Fibroblast of lung (primary cell): ENCODE data around the gene CFD. TPM values are rescaled to one million over a fixed set of nuclear protein-coding genes. Genes with fewer than 3 reads are reported as not detected.
"Not testable (repeated sequence)": the region's sequence is repeated elsewhere in the genome, so short reads cannot be mapped to it uniquely, and the experiment has no call there.

Experiments used
- DNase-seq, 2 donors: peaks; one replicate each; pipeline versions ENCODE4 v3.0.0 to v3.0.0-alpha.2; 2010; ENCODE audit warnings: low read depth in 2 of 2
- H2AFZ ChIP-seq: 2 replicates; pipeline ENCODE4 v1.5.1; 2012; ENCODE audit warnings: low read length, control low read depth, inconsistent platforms
- H3K27ac ChIP-seq: 2 replicates; pipeline ENCODE4 v1.5.1; 2011; ENCODE audit warnings: low read length, control low read depth; ENCODE audit not compliant: insufficient read depth
- H3K27me3 ChIP-seq: 2 replicates; pipeline ENCODE4 v1.5.1; 2011; ENCODE audit warnings: mild to moderate bottlenecking, low read length; ENCODE audit not compliant: control insufficient read depth, insufficient read depth
- H3K36me3 ChIP-seq: 2 replicates; pipeline ENCODE4 v1.5.1; 2011; ENCODE audit warnings: low read length; ENCODE audit not compliant: control insufficient read depth, insufficient read depth
- H3K4me1 ChIP-seq: 2 replicates; pipeline ENCODE4 v1.5.1; 2011; ENCODE audit warnings: low read length; ENCODE audit not compliant: control insufficient read depth, insufficient read depth; ENCODE audit errors: extremely low read depth
- H3K4me2 ChIP-seq: 2 replicates; pipeline ENCODE4 v1.5.1; 2011; ENCODE audit warnings: low read length, control low read depth; ENCODE audit not compliant: insufficient read depth; ENCODE audit errors: extremely low read depth
- H3K4me3 ChIP-seq, 4 experiments: fragments of 200-600 bp in 1 of 4; sonication (generic) in 1 of 4; replicated peaks in 1 of 4; 2 replicates each; pipeline ENCODE4 v1.5.1; 2011 to 2016; ENCODE audit warnings: low read length in 4 of 4, low read depth in 3 of 4, mild to moderate bottlenecking in 3 of 4, control low read depth in 2 of 4, inconsistent platforms in 1 of 4, mixed read lengths in 1 of 4; ENCODE audit not compliant: insufficient read depth in 1 of 4; ENCODE audit errors: control extremely low read depth in 1 of 4
- H3K79me2 ChIP-seq: 2 replicates; pipeline ENCODE4 v1.5.1; 2012; ENCODE audit warnings: mild to moderate bottlenecking, low read length, inconsistent platforms; ENCODE audit not compliant: control insufficient read depth, insufficient read depth
- H3K9ac ChIP-seq: 2 replicates; pipeline ENCODE4 v1.5.1; 2011; ENCODE audit warnings: mild to moderate bottlenecking, low read length, control low read depth; ENCODE audit not compliant: insufficient read depth
- H3K9me3 ChIP-seq: 2 replicates; pipeline ENCODE4 v1.5.1; 2012; ENCODE audit warnings: low read depth, low read length; ENCODE audit not compliant: control insufficient read depth, insufficient read depth
- H4K20me1 ChIP-seq: 2 replicates; pipeline ENCODE4 v1.5.1; 2011; ENCODE audit warnings: low read length; ENCODE audit not compliant: control insufficient read depth, insufficient read depth; ENCODE audit errors: extremely low read depth
- EZH2 ChIP-seq: IDR thresholded peaks from 2 replicates; pipeline ENCODE4 v1.5.1; 2012; ENCODE audit warnings: low read length, control low read depth, mild to moderate bottlenecking; ENCODE audit errors: missing control alignments
- polyA plus RNA-seq, 2 donors: library from polyadenylated mRNA; depleted of rRNA in 1 of 2; stranded (reverse) in 1 of 2; unstranded in 1 of 2; fragments of >200 nt; gene quantifications; 2 replicates each; pipeline ENCODE4 v1.2.1, GENCODE V29; 2011 to 2012; ENCODE audit warnings: missing spikeins in 1 of 2
- total RNA-seq: library from RNA; depleted of rRNA; stranded (reverse); fragments of >200 nt; gene quantifications from 2 replicates; pipeline ENCODE4 v1.2.1, GENCODE V29; 2014
- TF ChIP-seq, protein P1 (sequence below), 2 donors: IDR thresholded peaks in 1 of 2; conservative IDR thresholded peaks in 1 of 2; 1 replicate in 1 of 2; 2 replicates in 1 of 2; pipeline ENCODE4 v1.5.1; 2011 to 2012; ENCODE audit warnings: low read length in 2 of 2, control low read depth in 1 of 2, inconsistent platforms in 1 of 2, low read depth in 1 of 2, mild to moderate bottlenecking in 1 of 2

Gene CFD
- total and polyA plus RNA-seq, 2 donors (not counting 1 experiment from before 2014, with no cell fraction given), result 1.00 to 18.8 TPM

DNA sequence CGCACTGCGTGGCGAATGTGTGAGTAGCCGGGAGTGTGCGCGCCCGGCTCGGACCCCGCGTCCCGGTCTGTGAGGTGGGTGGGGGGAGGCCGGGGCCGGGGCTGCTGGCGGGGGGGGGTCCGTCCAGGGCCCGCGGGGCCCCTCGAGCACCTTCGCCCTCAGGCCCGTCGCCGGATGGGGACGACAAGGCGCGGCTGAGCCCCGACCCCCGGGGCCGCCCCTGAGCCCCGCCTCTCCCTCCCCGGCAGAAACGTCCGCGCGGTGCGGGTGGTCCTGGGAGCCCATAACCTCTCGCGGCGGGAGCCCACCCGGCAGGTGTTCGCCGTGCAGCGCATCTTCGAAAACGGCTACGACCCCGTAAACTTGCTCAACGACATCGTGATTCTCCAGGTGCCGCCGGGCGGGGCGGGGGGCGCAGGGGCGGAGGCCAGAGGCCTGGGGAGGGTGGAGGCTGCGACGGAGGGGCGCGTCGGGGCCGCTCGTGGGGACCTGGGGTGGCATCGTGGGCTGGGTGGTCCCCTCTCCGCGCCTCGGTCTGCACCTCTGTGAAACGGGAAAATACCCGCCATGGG, 6.4 kb upstream of the CFD start:
- no peaks in the 10 kb centered on the region for H3K9me3 ChIP-seq
- no peaks in the 10 kb centered on the region for H3K79me2 ChIP-seq
- H3K27ac ChIP-seq, result no peak overlapping the region
- H3K36me3 ChIP-seq, result no peaks in the 10 kb centered on the region
- no peaks in the 10 kb centered on the region for H3K27me3 ChIP-seq
- no peaks in the 10 kb centered on the region for H4K20me1 ChIP-seq
- H2AFZ ChIP-seq, result no peak overlapping the region
- no peak overlapping the region for H3K4me2 ChIP-seq
- DNase-seq, result no peak
- no peak overlapping the region for H3K4me3 ChIP-seq
- TF ChIP-seq, protein P1, sequence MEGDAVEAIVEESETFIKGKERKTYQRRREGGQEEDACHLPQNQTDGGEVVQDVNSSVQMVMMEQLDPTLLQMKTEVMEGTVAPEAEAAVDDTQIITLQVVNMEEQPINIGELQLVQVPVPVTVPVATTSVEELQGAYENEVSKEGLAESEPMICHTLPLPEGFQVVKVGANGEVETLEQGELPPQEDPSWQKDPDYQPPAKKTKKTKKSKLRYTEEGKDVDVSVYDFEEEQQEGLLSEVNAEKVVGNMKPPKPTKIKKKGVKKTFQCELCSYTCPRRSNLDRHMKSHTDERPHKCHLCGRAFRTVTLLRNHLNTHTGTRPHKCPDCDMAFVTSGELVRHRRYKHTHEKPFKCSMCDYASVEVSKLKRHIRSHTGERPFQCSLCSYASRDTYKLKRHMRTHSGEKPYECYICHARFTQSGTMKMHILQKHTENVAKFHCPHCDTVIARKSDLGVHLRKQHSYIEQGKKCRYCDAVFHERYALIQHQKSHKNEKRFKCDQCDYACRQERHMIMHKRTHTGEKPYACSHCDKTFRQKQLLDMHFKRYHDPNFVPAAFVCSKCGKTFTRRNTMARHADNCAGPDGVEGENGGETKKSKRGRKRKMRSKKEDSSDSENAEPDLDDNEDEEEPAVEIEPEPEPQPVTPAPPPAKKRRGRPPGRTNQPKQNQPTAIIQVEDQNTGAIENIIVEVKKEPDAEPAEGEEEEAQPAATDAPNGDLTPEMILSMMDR (conservative IDR thresholded peaks at IDR 0.05 in 1 of 2, IDR thresholded peaks at IDR 0.05 in 1 of 2; ENCODE audit: low read depth in 1 of 2, low read length in 2 of 2), result no peak
- TF ChIP-seq EZH2, result no peak
- peaks cover 6% of the 10 kb centered on the region for H3K4me1 ChIP-seq
- no peak overlapping the region for H3K9ac ChIP-seq

DNA sequence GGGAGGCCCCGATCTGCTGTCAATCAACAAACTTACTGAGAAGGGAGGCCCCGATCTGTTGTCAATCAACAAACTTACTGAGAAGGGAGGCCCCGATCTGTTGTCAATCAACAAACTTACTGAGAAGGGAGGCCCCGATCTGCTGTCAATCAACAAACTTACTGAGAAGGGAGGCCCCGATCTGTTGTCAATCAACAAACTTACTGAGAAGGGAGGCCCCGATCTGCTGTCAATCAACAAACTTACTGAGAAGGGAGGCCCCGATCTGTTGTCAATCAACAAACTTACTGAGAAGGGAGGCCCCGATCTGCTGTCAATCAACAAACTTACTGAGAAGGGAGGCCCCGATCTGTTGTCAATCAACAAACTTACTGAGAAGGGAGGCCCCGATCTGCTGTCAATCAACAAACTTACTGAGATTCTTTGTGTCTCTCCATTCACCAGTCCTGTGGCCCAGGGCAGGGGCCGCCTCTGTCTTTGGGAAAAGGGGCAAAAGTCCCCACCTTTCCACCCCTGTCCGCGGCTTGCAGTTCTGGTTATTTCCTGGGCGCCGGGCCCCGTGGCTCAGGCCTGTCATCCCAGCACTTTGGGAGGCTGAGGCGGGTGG, 5.7 kb upstream of the CFD start:
- H2AFZ ChIP-seq, H3K4me1 ChIP-seq, H3K27ac ChIP-seq, DNase-seq, H3K4me2 ChIP-seq, H3K27me3 ChIP-seq, H3K9ac ChIP-seq, H3K4me3 ChIP-seq, H4K20me1 ChIP-seq, H3K9me3 ChIP-seq, H3K36me3 ChIP-seq, H3K79me2 ChIP-seq: not testable (repeated sequence)

DNA sequence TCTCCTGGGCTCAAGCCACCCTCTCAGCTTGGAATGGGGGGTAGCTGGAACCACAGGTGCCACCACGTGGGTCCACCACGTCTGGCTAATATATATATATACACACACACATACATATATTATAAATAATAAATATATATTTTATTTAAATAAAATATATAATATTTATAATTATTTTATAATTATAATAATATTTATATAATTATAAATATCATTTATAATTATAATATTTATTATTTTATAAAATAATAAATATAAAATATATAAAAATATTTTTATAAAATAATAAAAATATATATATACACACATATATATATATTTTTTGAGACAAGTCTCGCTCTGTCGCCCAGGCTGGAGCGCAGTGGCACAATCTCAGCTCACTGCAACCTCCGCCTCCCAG, 4.9 kb upstream of the CFD start:
- Histone ChIP-seq H3K9ac (no peak overlapping the region), H4K20me1 (no peaks in the 10 kb centered on the region), H3K4me3 (no peak overlapping the region), H3K79me2 (no peaks in the 10 kb centered on the region), H2AFZ (no peak overlapping the region), H3K27me3 (no peaks in the 10 kb centered on the region), H3K36me3 (no peaks in the 10 kb centered on the region), H3K4me1 (peaks cover 6% of the 10 kb centered on the region), H3K27ac (no peak overlapping the region), H3K9me3 (no peaks in the 10 kb centered on the region), H3K4me2 (no peak overlapping the region)
- no peak for TF ChIP-seq EZH2
- TF ChIP-seq, protein P1 (conservative IDR thresholded peaks at IDR 0.05 in 1 of 2, IDR thresholded peaks at IDR 0.05 in 1 of 2; ENCODE audit: low read depth in 1 of 2, low read length in 2 of 2), result no peak
- DNase-seq, result no peak
